Kidney (tissue), 14 donors: ENCODE data around the gene SCAI. TPM values are rescaled to one million over a fixed set of nuclear protein-coding genes. Genes with fewer than 3 reads are reported as not detected.
"Not testable (repeated sequence)": the region's sequence is repeated elsewhere in the genome, so short reads cannot be mapped to it uniquely, and the experiment has no call there.

ENCODE experiments used
- DNase-seq, 5 donors: peaks; one replicate each; pipeline ENCODE4 v3.0.0-alpha.2; 2013 to 2020
- FAIRE-seq: peaks from 2 replicates; lab custom pipeline; 2012; peaks lifted over from hg19 to GRCh38; lab: Jason Lieb, UNC
- H3K27ac ChIP-seq, 2 donors: one replicate each; pipeline ENCODE4 v1.7.0; 2013; ENCODE audit warnings: low read depth in 2 of 2, low read length in 2 of 2, inconsistent platforms in 1 of 2
- H3K27me3 ChIP-seq: one replicate; pipeline ENCODE4 v1.7.1; 2013; ENCODE audit warnings: low read length, inconsistent platforms; ENCODE audit not compliant: control insufficient read depth, insufficient read depth
- H3K36me3 ChIP-seq, 3 donors: one replicate each; pipeline versions ENCODE4 v1.7.0 to v1.7.1; 2013; ENCODE audit warnings: low read length in 3 of 3, control low read depth in 1 of 3, inconsistent platforms in 1 of 3; ENCODE audit not compliant: insufficient read depth in 3 of 3, control insufficient read depth in 2 of 3
- H3K4me1 ChIP-seq, 3 donors: one replicate each; pipeline versions ENCODE4 v1.7.0 to v1.7.1; 2013; ENCODE audit warnings: low read length in 3 of 3, inconsistent platforms in 1 of 3, low read depth in 1 of 3; ENCODE audit not compliant: control insufficient read depth in 2 of 3, insufficient read depth in 2 of 3
- H3K4me3 ChIP-seq, 3 donors: one replicate each; pipeline versions ENCODE4 v1.7.0 to v1.8.1; 2013; ENCODE audit warnings: low read length in 3 of 3, control low read depth in 1 of 3, inconsistent platforms in 1 of 3
- H3K9ac ChIP-seq, 3 donors: one replicate each; pipeline versions ENCODE4 v1.7.0 to v1.7.1; 2013; ENCODE audit warnings: low read length in 3 of 3, control low read depth in 1 of 3, inconsistent platforms in 1 of 3
- H3K9me3 ChIP-seq, 3 donors: one replicate each; pipeline versions ENCODE4 v1.7.0 to v1.7.1; 2013; ENCODE audit warnings: low read length in 3 of 3, control low read depth in 1 of 3, inconsistent platforms in 1 of 3; ENCODE audit not compliant: control insufficient read depth in 2 of 3, insufficient read depth in 1 of 3
- CTCF ChIP-seq: IDR thresholded peaks from 3 replicates; pipeline ENCODE4 v1.5.1; 2012; ENCODE audit warnings: mild to moderate bottlenecking, moderate library complexity, borderline replicate concordance; ENCODE audit not compliant: insufficient read depth; ENCODE audit errors: extremely low read depth
- intact Hi-C: fragments of 100-400 bp; cut with DNase I; formaldehyde crosslinking; loops from one replicate; pipeline ENCODE4 v1.11.1; 2022
- polyA plus RNA-seq: library from polyadenylated mRNA; stranded (reverse); fragments of 350-450 nt; fragmentation: Illumina TruSeq; extraction: RNeasy Lipid Tissue Mini Kit (QIAGEN cat#74804); gene quantifications from one replicate; pipeline ENCODE4 v1.2.3, GENCODE V29; 2014; ENCODE audit warnings: low read depth, low replicate concordance; ENCODE audit not compliant: insufficient read depth
- total RNA-seq: library from RNA; stranded (reverse); fragmentation: NEBNext Ultra II Directional; extraction: Animal tissue kit (Norgen Biotek cat#: 25700); gene quantifications from one replicate; pipeline ENCODE4 v1.2.1, GENCODE V29; 2021
- donor health status: control.
- donor health status: control.
- donor health status: control.
- donor health status: control.
- donor health status: control.
- donor health status: DM: yes; HTN: yes; CAD: no.
- donor health status: Normal renal cell carcinoma (clear cell type).

The SCAI gene
- total and polyA plus RNA-seq, 2 donors from 2014 or later, result 1.4 to 6.9 TPM

GRCh38 chr9:125125523-125125922 is 17.8 kb downstream of the SCAI start:
- no peaks in the 10 kb centered on the region for H3K9me3 ChIP-seq
- H3K27ac ChIP-seq, result no peak overlapping the region
- no peaks in the 10 kb centered on the region for H3K36me3 ChIP-seq
- no peak for TF ChIP-seq CTCF
- intact Hi-C loops, result no loop called here
- FAIRE-seq, result no peak
- H3K27me3 ChIP-seq, result no peaks in the 10 kb centered on the region
- H3K4me3 ChIP-seq, result no peak overlapping the region
- H3K9ac ChIP-seq, result no peak overlapping the region
- no peak for DNase-seq
- peaks cover 0 to 4% (median 0%) of the 10 kb centered on the region in 3 donors for H3K4me1 ChIP-seq

- no peak for FAIRE-seq
- no peak overlapping the region for H3K9ac ChIP-seq
These were observed 22.2 kb downstream of the SCAI start for GRCh38 chr9:125121146-125121545.

GRCh38 chr9:125119643-125120286 is 23.6 kb downstream of the SCAI start:
- Histone ChIP-seq H3K27me3 (no peaks in the 10 kb centered on the region), H3K4me1 (no peaks in the 10 kb centered on the region), H3K27ac (no peak overlapping the region), H3K4me3 (no peak overlapping the region), H3K9me3 (no peaks in the 10 kb centered on the region), H3K9ac (no peak overlapping the region), H3K36me3 (no peaks in the 10 kb centered on the region)
- DNase-seq (no peak), FAIRE-seq (no peak)
- intact Hi-C loops, result no loop called here
- TF ChIP-seq CTCF, result no peak

More at GRCh38 chr9:125121146-125121545, 22.2 kb downstream of the SCAI start:
- no peak for TF ChIP-seq CTCF
- Histone ChIP-seq H3K9me3 (no peaks in the 10 kb centered on the region), H3K27ac (no peak overlapping the region), H3K36me3 (no peaks in the 10 kb centered on the region), H3K4me3 (no peak overlapping the region), H3K27me3 (no peaks in the 10 kb centered on the region), H3K4me1 (peaks cover 0 to 3% (median 0%) of the 10 kb centered on the region in 3 donors)
- DNase-seq, result no peak
- intact Hi-C loops, result no loop called here

GRCh38 chr9:125118696-125119095 is 24.6 kb downstream of the SCAI start:
- DNase-seq, H3K27ac ChIP-seq, H3K9ac ChIP-seq, H3K9me3 ChIP-seq, FAIRE-seq, H3K27me3 ChIP-seq, H3K4me3 ChIP-seq, H3K4me1 ChIP-seq, intact Hi-C loops, H3K36me3 ChIP-seq: not testable (repeated sequence)

- not testable (repeated sequence) for FAIRE-seq, H3K9ac ChIP-seq
These were observed 28.8 kb downstream of the SCAI start for GRCh38 chr9:125114503-125114902.

More at GRCh38 chr9:125114503-125114902, 28.8 kb downstream of the SCAI start:
- H3K36me3 ChIP-seq, DNase-seq, intact Hi-C loops, H3K4me1 ChIP-seq, H3K27ac ChIP-seq, H3K27me3 ChIP-seq, H3K9me3 ChIP-seq, H3K4me3 ChIP-seq: not testable (repeated sequence)
